ENCODE data around the gene PLA2G1B. TPM values are rescaled to one million over a fixed set of nuclear protein-coding genes. Genes with fewer than 3 reads are reported as not detected.
A peak's percentile ranks its signal among the peaks of the same experiment; 100 is the strongest.

Gene PLA2G1B
- total and polyA plus RNA-seq, 2 of the 13 experiments (the other 11 are each of a cell fraction or from before 2014, with no cell fraction given): 0.33 to 1.4 TPM

GRCh38 chr12:120292661-120293531 is 34.7 kb downstream of the PLA2G1B start, which contains the start of gene RNU4-1 (continued):
- TF ChIP-seq KDM2A (CRISPR knock-in tag; IDR thresholded peaks at IDR 0.05; ENCODE audit: borderline replicate concordance, low read depth) (no peak), SP5 (CRISPR knock-in tag; IDR thresholded peaks at IDR 0.05; ENCODE audit: borderline replicate concordance, low read depth) (peak; percentile 42; the same call in 1 of the 2 replicates), ZNF274 (CRISPR knock-in tag; IDR thresholded peaks at IDR 0.05) (no peak), ZFP37 (CRISPR knock-in tag; IDR thresholded peaks at IDR 0.05; ENCODE audit: borderline replicate concordance) (peak; percentile 49; the same call in 1 of the 2 replicates), ARID4A (CRISPR knock-in tag; IDR thresholded peaks at IDR 0.05; ENCODE audit: borderline replicate concordance) (peak; percentile 45; the same call in 1 of the 2 replicates), ZNF691 (CRISPR knock-in tag; IDR thresholded peaks at IDR 0.05; ENCODE audit: borderline replicate concordance, low read depth) (no peak), USF2 (IDR thresholded peaks at IDR 0.05; ENCODE audit: low read depth, low read length) (no peak), USF2 (CRISPR knock-in tag; IDR thresholded peaks at IDR 0.05; ENCODE audit: borderline replicate concordance) (no peak), ZNF335 (CRISPR knock-in tag; IDR thresholded peaks at IDR 0.05) (no peak), MYNN (CRISPR knock-in tag; IDR thresholded peaks at IDR 0.05; ENCODE audit: low read depth) (0 out of 2 replicates have a peak, but pooled peaks have one; percentile 45), HNRNPLL (IDR thresholded peaks at IDR 0.05; ENCODE audit: low read depth, low read length, poor library complexity, severe bottlenecking) (no peak), DZIP1 (CRISPR knock-in tag; IDR thresholded peaks at IDR 0.05) (no peak), ZNF546 (CRISPR knock-in tag; conservative IDR thresholded peaks at IDR 0.05) (no peak), CHD2 (IDR thresholded peaks at IDR 0.05; ENCODE audit: low read depth, low read length) (no peak), ZSCAN9 (CRISPR knock-in tag; IDR thresholded peaks at IDR 0.05; ENCODE audit: borderline replicate concordance) (peak; percentile 84; the same call in 1 of the 2 replicates), ZNF354B (CRISPR knock-in tag; IDR thresholded peaks at IDR 0.05) (no peak)
- TF ChIP-seq, protein P1, sequence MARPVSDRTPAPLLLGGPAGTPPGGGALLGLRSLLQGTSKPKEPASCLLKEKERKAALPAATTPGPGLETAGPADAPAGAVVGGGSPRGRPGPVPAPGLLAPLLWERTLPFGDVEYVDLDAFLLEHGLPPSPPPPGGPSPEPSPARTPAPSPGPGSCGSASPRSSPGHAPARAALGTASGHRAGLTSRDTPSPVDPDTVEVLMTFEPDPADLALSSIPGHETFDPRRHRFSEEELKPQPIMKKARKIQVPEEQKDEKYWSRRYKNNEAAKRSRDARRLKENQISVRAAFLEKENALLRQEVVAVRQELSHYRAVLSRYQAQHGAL (CRISPR knock-in tag; IDR thresholded peaks at IDR 0.05; ENCODE audit: not compliant biosample characterization): peak; percentile 78
